Fibroblast of lung (primary cell): ENCODE results near the gene NOC4L.

Experiments
- CTCF ChIP-seq, 2 donors: IDR thresholded peaks in 1 of 2; conservative IDR thresholded peaks in 1 of 2; 1 replicate in 1 of 2; 2 replicates in 1 of 2; pipeline ENCODE4 v1.5.1; 2011 to 2012; ENCODE audit warnings: low read length in 2 of 2, control low read depth in 1 of 2, inconsistent platforms in 1 of 2, low read depth in 1 of 2, mild to moderate bottlenecking in 1 of 2
- EZH2 ChIP-seq: IDR thresholded peaks from 2 replicates; pipeline ENCODE4 v1.5.1; 2012; ENCODE audit warnings: low read length, control low read depth, mild to moderate bottlenecking; ENCODE audit errors: missing control alignments

DNA sequence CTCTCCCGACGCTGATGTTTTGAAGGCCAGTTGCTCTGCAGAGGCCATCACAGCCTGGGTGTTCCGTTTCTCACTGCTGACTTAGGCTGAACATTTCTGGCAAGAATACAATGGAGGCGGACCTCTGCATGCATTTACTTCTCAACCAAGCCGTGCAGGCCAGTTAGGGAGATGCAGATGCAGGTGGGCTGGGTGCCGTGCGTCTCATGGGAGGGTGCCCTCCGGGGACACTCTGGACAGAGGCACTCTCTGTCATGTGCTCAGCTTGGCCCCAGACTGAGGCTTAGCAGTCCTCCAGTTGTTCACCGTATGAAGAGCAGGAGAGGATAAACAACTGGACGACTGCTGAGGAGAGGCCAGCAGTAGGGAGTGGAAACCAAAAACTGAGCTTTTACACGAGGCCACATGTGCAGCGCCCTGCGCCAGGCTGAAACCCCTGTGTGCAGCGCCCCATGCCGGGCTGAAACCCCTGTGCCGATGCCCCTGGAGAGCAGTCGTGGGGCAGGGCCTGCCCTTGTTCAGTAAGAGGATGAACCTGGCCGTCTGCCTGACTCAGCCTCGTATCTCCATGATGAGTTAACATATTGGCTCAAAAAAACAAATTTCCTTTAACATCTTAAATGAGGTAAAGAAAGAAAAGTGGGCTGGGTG, 32.5 kb upstream of the NOC4L start:
- TF ChIP-seq EZH2: no peak
- TF ChIP-seq CTCF (conservative IDR thresholded peaks at IDR 0.05 in 1 of 2, IDR thresholded peaks at IDR 0.05 in 1 of 2; ENCODE audit: low read depth in 1 of 2, low read length in 2 of 2): no peak
